Renal cortical epithelial cell (primary cell): Measurements from ENCODE around the gene PSMD12. TPM values are rescaled to one million over a fixed set of nuclear protein-coding genes. Genes with fewer than 3 reads are reported as not detected.
A peak's percentile ranks its signal among the peaks of the same experiment; 100 is the strongest.

Experiments
- DNase-seq: peaks from one replicate; pipeline ENCODE4 v3.0.0-alpha.2; 2011; ENCODE audit warnings: low read depth
- total RNA-seq: library from RNA; depleted of rRNA; stranded (reverse); fragments of >200 nt; gene quantifications from 2 replicates; pipeline ENCODE4 v1.2.3, GENCODE V29; 2014

Gene PSMD12
- total RNA-seq, 1 donor from 2014 or later = 53.4 TPM

GRCh38 chr17:67310406-67310805, 56.0 kb downstream of the PSMD12 start:
- no peak for DNase-seq

GRCh38 chr17:67305446-67306235, 60.7 kb downstream of the PSMD12 start:
- DNase-seq = peak; percentile 8

- DNase-seq = no peak
Measured at GRCh38 chr17:67297454-67297960, 68.9 kb downstream of the PSMD12 start.

GRCh38 chr17:67294451-67295199, 71.8 kb downstream of the PSMD12 start:
- DNase-seq = no peak

GRCh38 chr17:67293251-67294203, 72.8 kb downstream of the PSMD12 start:
- DNase-seq = peak; percentile 47

GRCh38 chr17:67290711-67291291, 75.6 kb downstream of the PSMD12 start:
- DNase-seq = no peak

- DNase-seq = no peak
Measured at GRCh38 chr17:67290244-67290643, 76.1 kb downstream of the PSMD12 start.

- no peak for DNase-seq
Measured at GRCh38 chr17:67289181-67289876, 77.0 kb downstream of the PSMD12 start.

Other genes starting within 250 kb of the PSMD12 start
- gene HELZ, start 121.4 kb downstream of the PSMD12 start, total RNA-seq = 21.7 and 88.9 TPM in 2 replicates
- gene PITPNC1, start 10.7 kb upstream of the PSMD12 start, total RNA-seq = 7.3 and 9.6 TPM in 2 replicates